T1000 (cell line): ENCODE measurements around the gene HTR7.

Source experiments
- DNase-seq: peaks from one replicate; lab custom pipeline; 2025; ENCODE audit warnings: mixed read lengths; lab: John Stamatoyannopoulos, UW

The HTR7 gene

GRCh38 chr10:90804354-90804753 is 53.5 kb downstream of the HTR7 start:
- DNase-seq: no peak

GRCh38 chr10:90801608-90802007 is 56.2 kb downstream of the HTR7 start:
- DNase-seq: no peak

- no peak for DNase-seq
Measured at GRCh38 chr10:90800232-90800796, 57.5 kb downstream of the HTR7 start.

- no peak for DNase-seq
Measured at GRCh38 chr10:90799172-90799571, 58.7 kb downstream of the HTR7 start.

- DNase-seq: no peak
Measured at GRCh38 chr10:90798482-90798881, 59.4 kb downstream of the HTR7 start.

- no peak for DNase-seq
Measured at GRCh38 chr10:90790422-90790821, 67.4 kb downstream of the HTR7 start.

- DNase-seq: no peak
Measured at GRCh38 chr10:90788968-90789367, 68.9 kb downstream of the HTR7 start.

- DNase-seq: no peak
Measured at GRCh38 chr10:90788199-90788491, 69.7 kb downstream of the HTR7 start.

GRCh38 chr10:90787393-90788198 is 70.2 kb downstream of the HTR7 start:
- peak; percentile 7 for DNase-seq

GRCh38 chr10:90785782-90786181 is 72.1 kb downstream of the HTR7 start:
- no peak for DNase-seq

GRCh38 chr10:90784771-90785170 is 73.1 kb downstream of the HTR7 start:
- no peak for DNase-seq

- DNase-seq: no peak
Measured at GRCh38 chr10:90780488-90780887, 77.4 kb downstream of the HTR7 start.

- no peak for DNase-seq
Measured at GRCh38 chr10:90779548-90779947, 78.3 kb downstream of the HTR7 start.

GRCh38 chr10:90777621-90778020 is 80.2 kb downstream of the HTR7 start:
- DNase-seq: no peak

GRCh38 chr10:90775351-90776028 is 82.3 kb downstream of the HTR7 start:
- no peak for DNase-seq

- DNase-seq: no peak
Measured at GRCh38 chr10:90769946-90770841, 87.6 kb downstream of the HTR7 start.

GRCh38 chr10:90751107-90751997 is 106.5 kb downstream of the HTR7 start:
- DNase-seq: peak; percentile 10

- no peak for DNase-seq
Measured at GRCh38 chr10:90746829-90747228, 111.0 kb downstream of the HTR7 start.

- DNase-seq: no peak
Measured at GRCh38 chr10:90745565-90745964, 112.3 kb downstream of the HTR7 start.

- DNase-seq: no peak
Measured at GRCh38 chr10:90743291-90743690, 114.5 kb downstream of the HTR7 start.

- peak; percentile 7 for DNase-seq
Measured at GRCh38 chr10:90741926-90742565, 115.8 kb downstream of the HTR7 start.
